GM21737 (cell line): ENCODE results near the gene NECAB2.
A peak's percentile ranks its signal among the peaks of the same experiment; 100 is the strongest.

ENCODE experiments used
- ATAC-seq: cut with Tn5 transposase; IDR thresholded peaks from one replicate; pipeline ENCODE4 v1.9.1; 2021; ENCODE audit warnings: mild to moderate bottlenecking, moderate library complexity; ENCODE audit not compliant: unreplicated experiment

Gene NECAB2

DNA sequence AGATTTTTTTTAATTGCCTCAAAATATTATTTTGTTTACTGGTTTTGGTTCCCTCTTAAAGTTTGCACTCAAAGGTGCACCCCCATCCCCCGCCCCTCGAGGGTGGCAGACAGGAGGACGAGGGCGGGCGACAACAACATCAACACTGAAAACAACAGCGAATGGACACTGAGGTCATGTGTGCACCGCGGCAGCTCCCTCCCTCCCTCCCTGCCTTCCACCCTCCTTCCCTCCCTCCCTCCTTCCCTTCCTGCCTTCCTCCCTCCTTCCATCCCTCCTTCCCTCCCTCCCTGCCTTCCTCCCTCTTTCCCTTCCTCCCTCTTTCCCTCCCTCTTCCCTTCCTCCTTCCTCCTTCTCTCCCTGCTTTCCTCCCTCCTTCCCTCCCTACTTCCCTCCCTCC lies 16.5 kb upstream of the NECAB2 start:
- no peak for ATAC-seq

DNA sequence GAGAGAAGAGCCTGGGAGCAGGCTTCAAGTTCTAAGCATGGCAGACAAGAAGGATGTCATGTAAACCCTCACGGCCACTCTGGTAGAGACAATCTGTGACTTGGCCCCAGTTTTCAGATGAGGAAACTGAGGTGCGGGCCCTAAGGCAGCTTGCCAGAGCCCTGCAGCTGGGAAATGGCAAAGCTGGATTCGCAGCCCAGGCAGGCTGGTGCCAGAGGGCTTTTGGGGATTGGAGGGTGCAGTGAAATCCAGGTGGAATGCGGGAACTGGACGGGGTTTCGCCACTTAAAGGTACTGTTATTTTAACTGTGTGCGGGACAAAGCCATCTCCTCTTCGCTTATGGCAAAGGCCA lies 15.5 kb upstream of the NECAB2 start:
- ATAC-seq = no peak

DNA sequence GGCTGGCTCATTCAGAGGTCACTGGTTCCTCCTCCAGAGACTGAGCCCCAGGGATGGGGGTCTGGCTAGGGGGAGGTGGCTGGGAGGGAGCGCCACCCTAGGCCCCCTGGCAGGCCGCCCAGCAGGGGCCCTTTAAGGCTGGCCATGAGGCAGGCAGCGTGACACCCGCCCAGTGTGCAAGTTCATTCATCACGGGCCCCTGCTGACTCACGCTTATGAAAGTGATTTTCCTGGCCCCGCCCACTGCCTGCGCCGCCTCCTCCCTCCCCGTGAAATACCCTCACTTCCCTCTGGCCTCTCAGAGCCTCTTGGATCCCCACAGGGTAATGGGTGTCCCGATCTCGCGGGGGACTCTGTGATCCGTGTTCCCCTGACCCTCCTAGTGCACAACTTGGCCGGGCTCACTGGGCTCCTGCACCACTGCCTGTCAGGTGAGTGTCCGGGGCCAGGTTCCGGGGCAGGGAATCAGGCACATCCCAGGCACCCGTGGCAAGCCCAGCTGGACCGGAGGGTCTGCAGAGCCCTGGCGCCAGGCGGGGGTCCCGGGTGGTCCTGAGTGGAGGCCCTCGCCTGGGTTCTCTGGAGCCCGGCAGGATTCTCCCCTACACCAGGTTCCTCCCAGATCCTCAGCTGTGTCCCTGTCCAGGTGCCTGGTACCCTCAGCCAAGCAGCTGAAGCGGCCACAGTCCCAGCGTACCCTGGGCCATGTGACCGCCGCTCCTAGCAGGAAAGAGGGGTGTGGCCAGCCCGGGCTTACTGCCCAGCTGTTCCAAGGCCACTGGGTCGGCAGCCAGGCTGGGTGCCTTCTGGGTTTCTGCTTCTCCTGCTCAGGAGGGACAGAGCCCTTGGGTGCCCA lies 14.9 kb upstream of the NECAB2 start, which contains the start of gene OSGIN1:
TSS of gene OSGIN1 (plus strand) at position 301 of the 856 bp plus-strand sequence. CDS start 4,432 bp downstream, outside the sequence.
- peak; percentile 81 for ATAC-seq

DNA sequence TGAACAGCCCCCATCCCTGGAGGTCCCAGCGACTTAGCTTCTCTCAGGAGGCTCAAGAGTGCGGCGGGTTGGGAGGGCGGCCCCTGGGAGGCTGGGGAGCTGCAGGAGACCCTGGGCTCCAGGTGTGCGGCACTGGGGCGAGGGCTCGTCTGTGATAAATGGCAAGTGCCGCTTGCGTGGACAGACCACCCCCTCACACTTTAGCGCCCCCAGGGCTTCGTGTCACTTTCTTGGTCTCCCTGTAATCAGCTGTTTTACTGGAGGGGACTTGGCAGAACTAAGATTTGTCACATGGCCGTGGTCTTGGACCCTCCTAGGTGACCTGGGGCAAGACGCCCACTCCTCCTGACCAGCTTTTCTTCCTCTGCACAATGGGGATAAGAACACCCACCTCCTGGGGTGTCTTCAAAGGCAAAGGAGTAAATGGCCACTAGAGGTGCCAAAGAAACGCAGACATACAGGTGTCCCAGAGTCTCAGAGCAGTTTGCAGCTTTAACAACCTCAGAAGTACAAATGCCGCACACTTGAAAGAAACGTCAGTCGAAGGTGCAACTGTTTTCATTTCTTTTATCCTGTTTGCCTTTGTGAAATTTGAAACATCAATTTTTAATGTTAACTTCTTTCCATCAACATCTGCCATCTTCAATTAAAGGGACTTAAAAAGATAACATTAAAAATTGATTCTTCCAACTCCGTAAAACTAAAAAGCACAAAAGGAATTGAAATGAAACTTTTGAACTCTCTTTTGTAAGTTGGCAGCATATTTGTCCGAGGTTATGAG lies 14.1 kb upstream of the NECAB2 start:
- ATAC-seq = no peak

DNA sequence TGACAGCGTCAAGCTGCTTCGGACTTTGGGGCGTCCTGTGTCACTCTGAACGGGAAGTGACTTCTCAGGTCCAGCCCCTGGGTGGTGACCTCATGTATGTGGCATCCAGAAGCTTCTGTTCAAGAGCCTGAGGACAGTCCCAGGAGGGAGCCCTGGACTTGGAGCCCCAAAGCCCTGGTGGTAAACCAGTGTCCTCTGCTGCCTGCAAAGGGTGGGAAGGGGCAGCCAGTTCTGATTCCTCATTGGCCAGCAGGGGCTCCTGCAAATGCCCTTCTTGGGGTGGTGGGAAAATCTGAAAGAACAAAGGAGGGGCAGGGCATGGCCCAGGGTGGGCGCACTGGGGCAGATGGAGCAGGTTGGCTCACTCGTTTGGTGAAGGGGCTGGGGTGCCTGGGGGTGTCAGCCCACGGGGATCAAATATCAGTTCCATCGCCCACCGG lies 13.4 kb upstream of the NECAB2 start:
- ATAC-seq = no peak

DNA sequence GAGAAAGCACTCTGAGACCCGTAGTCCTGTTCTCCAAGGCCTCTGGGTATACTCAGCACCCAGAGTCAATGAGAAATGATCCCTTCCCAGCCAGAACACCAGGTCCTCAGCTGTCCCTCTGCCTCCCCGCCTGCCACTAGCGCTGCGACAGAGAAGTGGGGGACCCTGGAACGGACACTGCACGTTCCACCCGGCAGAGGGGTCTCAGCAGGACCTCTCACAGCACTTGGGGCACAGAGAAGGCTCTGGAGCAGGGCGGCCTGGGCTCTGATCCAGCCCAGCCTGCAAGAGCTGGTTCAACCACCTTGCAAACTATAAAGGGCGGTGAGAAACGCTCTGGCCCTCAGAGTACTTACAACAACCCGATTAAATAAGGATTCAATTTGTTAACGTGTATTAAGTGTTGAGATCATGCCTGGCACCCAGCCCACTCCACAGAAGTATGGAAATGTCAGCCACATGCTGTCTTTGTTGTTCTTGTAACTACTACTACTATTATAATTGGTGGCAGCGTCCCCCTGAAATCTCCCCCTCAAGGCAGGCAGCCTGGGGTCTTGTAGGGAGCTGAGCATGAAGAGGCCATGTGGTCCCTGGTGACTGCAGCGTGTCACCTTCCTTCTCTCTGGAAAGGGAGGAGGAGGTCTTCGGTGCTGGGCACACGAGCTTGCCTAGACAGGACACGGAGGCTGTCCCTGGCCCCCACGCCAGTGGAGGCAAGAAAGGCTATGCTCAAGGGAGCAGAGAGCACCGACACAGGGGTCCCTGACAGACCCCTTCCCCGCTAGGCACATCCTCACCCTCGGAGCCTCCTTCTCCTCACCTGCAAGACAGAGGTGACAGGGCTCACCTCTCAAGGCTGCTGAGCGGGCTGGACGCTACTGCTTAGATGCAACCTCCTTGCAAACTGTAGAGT lies 12.6 kb upstream of the NECAB2 start:
- no peak for ATAC-seq

DNA sequence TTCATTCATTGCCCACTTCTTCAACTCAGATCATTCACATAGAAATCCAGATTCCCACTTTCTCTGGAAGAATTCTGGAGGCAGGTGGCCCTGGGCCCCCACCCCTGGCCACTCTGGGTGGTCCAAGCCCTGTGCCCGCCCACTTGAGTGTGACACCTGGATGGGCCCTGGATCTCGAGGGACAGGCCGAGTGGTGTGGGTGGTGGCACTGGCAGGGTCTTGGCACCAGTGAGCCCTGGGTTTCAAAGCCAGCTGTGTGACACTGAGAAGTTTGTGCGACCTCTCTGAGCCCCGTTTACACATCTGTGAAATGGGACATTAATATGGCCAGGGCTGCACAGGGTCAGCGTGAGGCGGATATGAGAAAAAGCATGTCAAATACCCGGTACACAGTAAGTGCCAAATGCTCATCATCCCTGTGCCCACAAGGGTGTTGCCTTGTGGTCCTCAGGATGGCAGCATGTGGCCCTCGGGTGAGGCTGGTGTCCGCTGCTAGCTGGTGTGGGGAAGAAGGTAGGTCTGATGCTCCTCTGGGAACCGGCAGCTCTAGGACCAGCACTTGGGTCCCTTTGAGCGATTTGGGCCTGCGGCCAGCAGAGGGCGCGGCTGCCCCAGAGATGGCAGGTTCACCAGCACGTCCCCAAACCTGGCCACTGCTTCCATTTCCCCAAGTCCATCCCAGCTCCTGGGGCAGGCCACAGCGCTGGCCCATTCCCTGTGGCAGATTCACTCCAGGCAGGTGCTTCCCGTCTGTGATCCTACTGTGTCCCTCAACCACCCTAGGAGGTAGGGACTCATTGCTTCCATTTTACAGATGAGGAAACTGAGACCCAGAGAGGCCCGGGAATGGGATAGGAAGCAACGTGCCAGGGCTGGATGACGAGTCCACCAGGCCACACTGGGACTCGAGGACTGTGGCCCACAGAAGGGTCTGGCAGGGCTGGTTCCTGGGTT lies 11.4 kb upstream of the NECAB2 start:
- no peak for ATAC-seq

DNA sequence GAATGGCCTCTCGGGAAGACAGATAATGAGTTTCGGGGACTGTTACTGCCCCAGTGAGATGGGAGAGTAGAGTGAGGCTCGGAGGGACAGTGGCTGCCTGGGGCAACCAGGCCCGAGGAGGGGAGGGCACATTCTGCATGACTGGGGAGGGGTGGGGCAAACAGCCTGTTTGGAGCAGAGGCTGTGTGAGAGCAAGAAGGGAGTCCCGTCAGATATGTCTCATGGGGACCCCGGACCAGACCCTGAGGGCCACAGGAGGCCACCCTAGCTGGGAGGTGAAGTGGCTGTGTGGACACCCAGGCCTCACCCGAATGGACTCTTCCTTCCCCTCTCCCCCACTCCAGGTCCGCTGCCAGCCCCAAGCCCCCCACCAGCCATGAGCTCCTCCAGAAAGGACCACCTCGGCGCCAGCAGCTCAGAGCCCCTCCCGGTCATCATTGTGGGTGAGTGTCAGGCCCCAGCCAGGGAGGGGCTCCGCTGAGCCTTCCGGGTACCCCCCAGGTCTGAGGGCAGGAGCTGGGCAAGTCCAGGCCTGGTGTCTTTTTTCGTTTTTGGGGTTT lies 10.7 kb upstream of the NECAB2 start:
- ATAC-seq = no peak

DNA sequence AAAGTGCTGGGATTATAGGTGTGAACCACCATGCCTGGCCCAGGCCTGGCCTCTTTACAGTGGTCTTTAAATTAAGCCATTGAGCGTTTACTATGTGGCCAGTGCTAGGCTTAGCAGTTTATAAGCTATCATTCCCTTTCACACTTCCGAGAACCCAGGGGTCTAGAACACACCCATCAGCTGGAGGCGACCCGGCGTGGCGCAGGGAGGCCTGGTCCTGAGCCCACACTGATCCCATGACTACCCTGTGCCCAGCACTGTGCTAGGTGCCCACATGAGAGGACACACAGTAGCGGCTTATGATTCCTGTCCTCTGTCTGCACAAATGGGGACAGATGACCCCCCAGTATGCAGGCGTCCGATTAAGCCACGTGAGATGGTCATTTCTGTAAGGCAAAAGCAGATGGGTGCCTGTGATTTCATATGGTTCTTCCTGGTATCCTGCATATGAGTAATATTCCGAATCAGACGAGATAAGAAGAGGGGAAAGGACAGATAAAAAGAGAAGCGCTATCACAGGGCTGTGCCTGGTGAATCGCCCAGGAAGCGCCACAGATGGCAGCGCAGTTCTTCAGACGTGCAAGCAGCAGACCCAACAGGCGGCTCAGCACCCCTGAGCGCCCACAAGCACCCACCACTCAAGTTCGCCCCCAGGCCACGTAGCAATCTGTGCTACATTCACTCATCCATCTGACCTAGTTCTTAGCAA lies 9.8 kb upstream of the NECAB2 start:
- ATAC-seq = no peak

DNA sequence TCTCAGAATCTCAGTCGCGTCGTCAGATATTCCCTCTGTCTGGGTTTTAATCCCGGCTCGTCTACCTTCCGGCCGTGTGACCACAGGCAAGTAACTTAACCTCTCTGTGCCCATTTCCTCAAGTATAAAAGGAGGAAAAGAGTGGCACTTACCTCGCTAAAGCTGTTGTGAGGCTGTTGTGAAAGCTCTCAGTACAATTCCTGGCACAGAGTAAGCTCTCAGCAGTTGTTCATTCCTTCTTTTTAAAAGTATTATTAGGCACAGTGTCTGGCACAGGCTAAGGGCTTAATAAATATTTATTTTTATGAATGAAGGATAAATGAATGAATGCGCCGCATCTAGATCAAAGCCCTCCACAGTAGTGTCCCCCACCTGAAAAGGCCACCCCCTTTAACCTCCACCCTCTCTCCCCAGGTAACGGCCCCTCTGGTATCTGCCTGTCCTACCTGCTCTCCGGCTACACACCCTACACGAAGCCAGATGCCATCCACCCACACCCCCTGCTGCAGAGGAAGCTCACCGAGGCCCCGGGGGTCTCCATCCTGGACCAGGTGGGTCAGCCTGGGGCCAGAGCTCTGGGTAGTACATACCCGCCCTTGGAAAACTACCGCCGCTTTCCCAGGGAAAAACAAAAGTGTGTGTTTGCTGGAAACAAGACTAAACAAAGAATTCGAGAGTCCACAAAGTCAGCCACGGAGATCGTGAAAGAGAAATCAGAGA lies 9.0 kb upstream of the NECAB2 start:
- no peak for ATAC-seq

DNA sequence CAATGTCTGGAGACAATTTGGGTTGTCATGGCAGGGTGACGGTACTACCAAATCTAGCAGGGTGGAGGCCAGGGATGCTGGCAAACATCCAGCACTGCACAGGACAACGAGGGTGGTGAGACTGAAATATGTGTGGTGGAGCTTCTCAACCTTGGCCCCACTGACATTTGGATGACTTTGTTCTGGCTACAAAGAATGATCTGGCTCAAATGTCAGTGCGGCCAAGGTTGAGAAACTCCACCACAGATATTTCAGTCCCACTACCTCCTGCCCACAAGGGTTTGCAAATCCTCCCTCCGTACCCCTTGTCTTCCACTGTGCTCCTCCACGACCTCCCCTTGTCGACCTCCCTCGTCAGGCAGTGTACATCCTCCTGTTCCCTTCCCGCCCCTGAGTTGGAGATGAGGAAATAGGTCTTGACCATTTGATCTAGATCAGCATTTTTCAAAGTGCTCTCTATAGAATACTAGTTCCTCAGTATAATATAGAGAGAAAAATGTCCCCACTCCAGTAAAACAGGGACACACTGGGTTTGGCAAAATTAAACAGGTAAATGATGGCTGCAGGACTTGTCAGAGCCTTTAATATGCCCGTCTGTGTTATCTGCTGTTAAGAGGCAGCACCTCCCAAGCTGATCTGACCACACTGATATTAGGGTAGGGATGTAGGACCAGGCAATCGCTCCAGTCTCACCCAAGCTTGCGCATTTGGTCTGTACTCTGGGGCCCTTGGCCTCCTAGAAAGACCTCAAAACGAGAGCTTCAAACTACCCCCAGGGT lies 8.2 kb upstream of the NECAB2 start:
- ATAC-seq = no peak

DNA sequence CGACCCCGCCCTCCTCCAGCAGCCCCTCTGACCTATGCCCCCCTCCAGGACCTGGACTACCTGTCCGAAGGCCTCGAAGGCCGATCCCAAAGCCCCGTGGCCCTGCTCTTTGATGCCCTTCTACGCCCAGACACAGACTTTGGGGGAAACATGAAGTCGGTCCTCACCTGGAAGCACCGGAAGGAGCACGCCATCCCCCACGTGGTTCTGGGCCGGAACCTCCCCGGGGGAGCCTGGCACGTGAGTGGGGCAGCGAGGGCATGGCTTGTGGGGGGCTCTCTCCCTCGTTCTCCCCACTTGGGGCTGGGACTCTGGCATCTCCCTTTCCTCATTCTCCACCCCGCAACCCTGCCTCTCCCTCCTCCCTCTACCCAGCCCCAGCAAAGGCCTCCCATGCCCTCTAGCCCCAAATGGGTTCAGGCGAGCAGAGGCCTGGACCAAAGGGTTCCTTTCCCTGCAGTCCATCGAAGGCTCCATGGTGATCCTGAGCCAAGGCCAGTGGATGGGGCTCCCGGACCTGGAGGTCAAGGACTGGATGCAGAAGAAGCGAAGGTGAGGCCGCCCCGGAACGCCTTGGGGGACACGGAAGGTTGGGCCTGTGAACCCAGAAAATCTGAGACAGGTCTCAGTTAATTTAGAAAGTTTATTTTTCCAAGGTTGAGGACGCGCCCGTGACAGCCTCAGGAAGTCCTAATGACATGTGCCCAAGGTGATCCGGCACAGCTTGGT lies 7.4 kb upstream of the NECAB2 start:
- no peak for ATAC-seq

DNA sequence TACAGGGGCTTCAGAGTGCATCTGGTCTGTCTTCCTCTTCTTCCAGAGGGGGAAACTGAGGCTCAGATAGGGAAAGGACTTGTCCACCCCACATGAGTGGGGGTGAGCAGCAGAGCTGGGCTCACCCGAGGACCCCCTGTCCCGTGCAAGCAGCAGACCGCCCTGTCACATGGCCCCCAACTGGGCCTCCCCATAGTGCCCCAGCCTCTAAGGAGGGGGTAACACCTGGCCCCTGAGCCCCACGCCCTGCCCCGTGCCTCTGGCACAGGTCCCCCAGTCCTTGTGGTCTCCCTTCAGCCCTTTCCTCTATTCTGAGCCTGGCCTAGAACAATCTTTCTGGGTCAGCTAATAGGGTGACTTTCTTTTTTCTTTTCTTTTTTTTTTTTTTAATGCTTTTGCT lies 6.5 kb upstream of the NECAB2 start:
- ATAC-seq = no peak

DNA sequence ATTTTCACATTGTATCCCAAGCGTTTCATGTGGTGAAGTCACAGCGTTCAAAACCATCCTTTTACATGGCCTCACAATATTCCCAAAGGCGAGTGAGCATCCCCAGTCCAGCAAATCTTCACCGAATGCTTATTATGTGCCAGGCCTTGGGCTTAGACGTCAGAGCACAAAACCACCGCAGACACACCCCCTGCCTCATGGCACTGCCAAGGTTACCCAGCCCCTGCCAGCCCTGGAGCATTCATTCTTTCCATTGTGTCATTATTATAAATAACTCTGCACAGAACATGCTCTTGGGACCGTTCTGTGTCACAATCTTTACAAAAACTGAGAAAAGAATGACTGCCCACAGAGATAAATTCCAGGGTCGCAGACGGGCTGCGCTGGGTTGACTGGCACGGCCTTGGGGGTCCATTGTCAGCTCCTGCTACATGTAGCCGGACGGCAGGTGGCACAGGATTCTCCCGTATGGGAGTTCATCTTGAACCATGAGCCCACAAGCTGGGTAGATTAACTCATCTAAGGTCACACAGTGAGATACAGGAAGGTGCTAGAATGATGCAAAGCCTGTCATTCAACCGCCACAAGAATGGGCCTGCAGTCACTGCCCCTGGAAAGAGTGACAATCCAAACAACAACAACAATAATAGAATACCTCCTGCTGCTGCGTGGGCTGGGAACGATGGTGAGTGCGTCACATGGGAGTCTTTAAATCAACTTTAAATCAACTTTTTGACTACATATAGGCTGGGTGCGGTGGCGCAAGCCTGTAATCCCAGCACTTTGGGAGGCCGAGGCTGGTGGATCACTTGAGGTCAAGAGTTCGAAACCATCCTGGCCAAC lies 4.5 kb upstream of the NECAB2 start:
- no peak for ATAC-seq

DNA sequence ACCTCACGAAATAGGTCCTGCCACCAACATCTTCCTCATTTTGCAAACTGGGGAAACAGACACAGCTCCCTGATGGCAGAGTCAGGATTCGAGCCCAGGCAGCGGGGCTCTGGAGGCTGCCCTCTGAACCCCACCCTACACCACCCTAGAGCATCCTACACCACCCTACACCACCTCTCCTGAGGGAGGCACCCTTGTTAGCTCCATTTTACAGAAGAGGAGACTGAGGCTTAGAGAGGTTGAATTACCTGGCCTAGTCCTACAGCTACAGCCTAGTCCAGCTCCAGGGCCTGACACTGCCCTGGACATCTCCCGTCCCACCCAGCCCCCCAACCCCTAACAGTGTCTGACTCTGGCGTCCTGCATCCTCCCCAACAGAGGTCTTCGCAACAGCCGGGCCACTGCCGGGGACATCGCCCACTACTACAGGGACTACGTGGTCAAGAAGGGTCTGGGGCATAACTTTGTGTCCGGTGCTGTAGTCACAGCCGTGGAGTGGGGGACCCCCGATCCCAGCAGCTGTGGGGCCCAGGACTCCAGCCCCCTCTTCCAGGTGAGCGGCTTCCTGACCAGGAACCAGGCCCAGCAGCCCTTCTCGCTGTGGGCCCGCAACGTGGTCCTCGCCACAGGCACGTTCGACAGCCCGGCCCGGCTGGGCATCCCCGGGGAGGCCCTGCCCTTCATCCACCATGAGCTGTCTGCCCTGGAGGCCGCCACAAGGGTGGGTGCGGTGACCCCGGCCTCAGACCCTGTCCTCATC lies 3.2 kb upstream of the NECAB2 start:
- ATAC-seq = no peak
